HepG2 (cell line): ENCODE data around the gene DPM1. TPM values are rescaled to one million over a fixed set of nuclear protein-coding genes. Genes with fewer than 3 reads are reported as not detected.

Experiments used
- ATAC-seq: fragments of 200-7000 bp; cut with Tn5 transposase; 3 replicates; pipeline ENCODE4 v1.9.1; 2020; ENCODE audit warnings: mild to moderate bottlenecking, moderate library complexity
- BruUV-seq: library from RNA; stranded (reverse); fragments of 400-500 nt; replicated peaks from 2 replicates; lab custom pipeline; 2021; lab: Mats Ljungman, UMichigan
- CTCF ChIA-PET: fragments of 300-600 bp; formaldehyde crosslinking; extraction: SDS; loops from one replicate; lab custom pipeline; 2021; ENCODE audit warnings: low total read pairs, inconsistent platforms, low intra/inter-chr PET ratio; lab: Yijun Ruan, JAX
- POLR2A ChIA-PET: fragments of 350-600 bp; sonication (Branson Sonifier 250); formaldehyde crosslinking; loops from one replicate; lab custom pipeline; 2020; ENCODE audit warnings: antibody characterized with exemption, inconsistent platforms; lab: Yijun Ruan, JAX
- DNase-seq: peaks from one replicate; pipeline ENCODE4 v3.0.0-alpha.2; 2015; ENCODE audit warnings: low spot score
- FAIRE-seq: peaks from 3 replicates; lab custom pipeline; 2011; peaks lifted over from hg19 to GRCh38; lab: Jason Lieb, UNC
- H2AFZ ChIP-seq: one replicate; pipeline ENCODE4 v1.6.1; 2011; ENCODE audit warnings: low read length, inconsistent platforms
- H3K27ac ChIP-seq: fragments of 300-600 bp; 3 replicates; pipeline ENCODE4 v1.8.0; 2011; ENCODE audit warnings: mixed run types, mild to moderate bottlenecking, mixed read lengths, low read length, inconsistent platforms; ENCODE audit not compliant: insufficient read depth; ENCODE audit errors: extremely low read length
- H3K27me3 ChIP-seq, 2 experiments: fragments of 200-600 bp in 1 of 2; 2 replicates in 1 of 2; 3 replicates in 1 of 2; pipeline versions ENCODE4 v1.6.0 to v1.8.0; 2011; ENCODE audit warnings: low read length in 2 of 2, mild to moderate bottlenecking in 2 of 2, moderate library complexity in 2 of 2, inconsistent platforms in 1 of 2; ENCODE audit not compliant: insufficient read depth in 2 of 2, control insufficient read depth in 1 of 2
- H3K36me3 ChIP-seq, 2 experiments: fragments of 200-600 bp in 1 of 2; replicated peaks in 1 of 2; 2 replicates in 1 of 2; 3 replicates in 1 of 2; pipeline versions ENCODE4 v1.5.1 to v1.8.0; 2011; ENCODE audit warnings: low read length in 2 of 2, inconsistent platforms in 1 of 2; ENCODE audit not compliant: insufficient read depth in 2 of 2, control insufficient read depth in 1 of 2
- H3K4me1 ChIP-seq: 2 replicates; pipeline ENCODE4 v1.5.1; 2012; ENCODE audit warnings: low read length, inconsistent platforms; ENCODE audit not compliant: insufficient read depth
- H3K4me2 ChIP-seq: 2 replicates; pipeline ENCODE4 v1.6.0; 2011; ENCODE audit warnings: low read depth, low read length, inconsistent platforms
- H3K4me3 ChIP-seq, 3 experiments: fragments of 200-600 bp in 1 of 3; sonication (generic), shearing (Covaris generic) in 1 of 3; replicated peaks in 1 of 3; 2 replicates each; pipeline ENCODE4 v1.5.1; 2011 to 2016; ENCODE audit warnings: low read length in 3 of 3, inconsistent platforms in 2 of 3, low read depth in 2 of 3, mild to moderate bottlenecking in 2 of 3, control low read depth in 1 of 3, mixed read lengths in 1 of 3; ENCODE audit not compliant: insufficient read depth in 1 of 3
- H3K79me2 ChIP-seq: one replicate; pipeline ENCODE4 v1.6.1; 2011; ENCODE audit warnings: low read length, inconsistent platforms; ENCODE audit not compliant: insufficient read depth
- H3K9ac ChIP-seq: 2 replicates; pipeline ENCODE4 v1.6.0; 2011; ENCODE audit warnings: mild to moderate bottlenecking, low read depth, low read length, inconsistent platforms; ENCODE audit not compliant: insufficient read depth
- H3K9me3 ChIP-seq: 2 replicates; pipeline ENCODE4 v1.5.1; 2012; ENCODE audit warnings: mild to moderate bottlenecking, low read length
- H4K20me1 ChIP-seq: 2 replicates; pipeline ENCODE4 v1.6.0; 2011; ENCODE audit warnings: inconsistent platforms, mild to moderate bottlenecking, low read length, moderate library complexity; ENCODE audit not compliant: insufficient read depth
- EZH2 ChIP-seq: conservative IDR thresholded peaks from 2 replicates; pipeline ENCODE4 v1.6.1; 2012; ENCODE audit warnings: mild to moderate bottlenecking, low read depth, low read length, moderate library complexity
- NAIF1 ChIP-seq: sonication (generic); formaldehyde crosslinking; IDR thresholded peaks from 2 replicates; pipeline ENCODE4 v1.5.0; 2020; ENCODE audit warnings: mild to moderate bottlenecking, missing genetic modification reagents, borderline replicate concordance
- NFYB ChIP-seq: sonication (generic); formaldehyde crosslinking; IDR thresholded peaks from 2 replicates; pipeline ENCODE4 v1.4.0; 2020; ENCODE audit warnings: missing genetic modification reagents
- NFYC ChIP-seq: IDR thresholded peaks from 2 replicates; pipeline ENCODE4 v1.6.1; 2016; ENCODE audit warnings: missing genetic modification reagents, missing compliant biosample characterization
- RBAK ChIP-seq: sonication (generic); formaldehyde crosslinking; IDR thresholded peaks from 2 replicates; pipeline ENCODE4 v1.5.1; 2020; ENCODE audit warnings: mild to moderate bottlenecking, missing genetic modification reagents
- XRCC5 ChIP-seq: fragments of 200-400 bp; formaldehyde crosslinking; optimal IDR thresholded peaks from 2 replicates; pipeline ENCODE3; 2017; ENCODE audit warnings: mild to moderate bottlenecking, low read length
- WGBS: methylation state at CpG from one replicate; pipeline ENCODE4 v1.1.6; 2017; ENCODE audit warnings: low lambda C conversion rate; 5-methylcytosine and 5-hydroxymethylcytosine counted together
- in situ Hi-C: cut with HindIII; loops from 2 replicates; pipeline ENCODE4 v1.10.0; 2017; ENCODE audit warnings: low pct_unique_long_range_greater_than_20kb; ENCODE audit not compliant: extremely low pct_ligation_motif_present
- intact Hi-C: fragments of 100-400 bp; cut with micrococcal nuclease; formaldehyde crosslinking; loops from one replicate; pipeline ENCODE4 v1.10.0; 2022; ENCODE audit not compliant: unreplicated experiment
- polyA plus RNA-seq, 8 experiments: library from polyadenylated mRNA; depleted of rRNA in 3 of 8; stranded (reverse) in 7 of 8; unstranded in 1 of 8; fragments of >200 nt; fragmentation: Illumina TruSeq in 4 of 8; extraction: Trizol in 4 of 8; gene quantifications; 2 replicates each; pipeline versions ENCODE4 v1.2.1 to v1.2.3, GENCODE V29; 2011 to 2016; ENCODE audit warnings: low read depth in 4 of 8, missing spikeins in 1 of 8, mixed read lengths in 1 of 8; ENCODE audit not compliant: insufficient read depth in 1 of 8
- total RNA-seq, 5 experiments: library from RNA; depleted of rRNA; stranded (reverse); fragments of >200 nt; fragmentation: Illumina TruSeq; extraction: Trizol; gene quantifications; 2 replicates each; pipeline ENCODE4 v1.2.3, GENCODE V29; 2016; ENCODE audit warnings: low read depth in 1 of 5
- TF ChIP-seq, protein P1 (sequence below): IDR thresholded peaks from 2 replicates; pipeline ENCODE4 v1.6.1; 2016
- TF ChIP-seq, protein P2 (sequence below): sonication (generic); formaldehyde crosslinking; IDR thresholded peaks from 2 replicates; pipeline ENCODE4 v1.4.0; 2020; ENCODE audit warnings: missing genetic modification reagents, borderline replicate concordance
- TF ChIP-seq, protein P3 (sequence below): sonication (generic); formaldehyde crosslinking; IDR thresholded peaks from 2 replicates; pipeline ENCODE4 v1.4.0; 2020; ENCODE audit warnings: missing genetic modification reagents, mild to moderate bottlenecking, borderline replicate concordance
- TF ChIP-seq, protein P4 (sequence below): sonication (generic); formaldehyde crosslinking; IDR thresholded peaks from 2 replicates; pipeline ENCODE4 v1.4.0; 2020; ENCODE audit warnings: missing genetic modification reagents, borderline replicate concordance

Gene DPM1
- total and polyA plus RNA-seq, 2 of the 13 experiments (the other 11 are each of a cell fraction or from before 2014, with no cell fraction given): 83.2 to 161 TPM

DNA sequence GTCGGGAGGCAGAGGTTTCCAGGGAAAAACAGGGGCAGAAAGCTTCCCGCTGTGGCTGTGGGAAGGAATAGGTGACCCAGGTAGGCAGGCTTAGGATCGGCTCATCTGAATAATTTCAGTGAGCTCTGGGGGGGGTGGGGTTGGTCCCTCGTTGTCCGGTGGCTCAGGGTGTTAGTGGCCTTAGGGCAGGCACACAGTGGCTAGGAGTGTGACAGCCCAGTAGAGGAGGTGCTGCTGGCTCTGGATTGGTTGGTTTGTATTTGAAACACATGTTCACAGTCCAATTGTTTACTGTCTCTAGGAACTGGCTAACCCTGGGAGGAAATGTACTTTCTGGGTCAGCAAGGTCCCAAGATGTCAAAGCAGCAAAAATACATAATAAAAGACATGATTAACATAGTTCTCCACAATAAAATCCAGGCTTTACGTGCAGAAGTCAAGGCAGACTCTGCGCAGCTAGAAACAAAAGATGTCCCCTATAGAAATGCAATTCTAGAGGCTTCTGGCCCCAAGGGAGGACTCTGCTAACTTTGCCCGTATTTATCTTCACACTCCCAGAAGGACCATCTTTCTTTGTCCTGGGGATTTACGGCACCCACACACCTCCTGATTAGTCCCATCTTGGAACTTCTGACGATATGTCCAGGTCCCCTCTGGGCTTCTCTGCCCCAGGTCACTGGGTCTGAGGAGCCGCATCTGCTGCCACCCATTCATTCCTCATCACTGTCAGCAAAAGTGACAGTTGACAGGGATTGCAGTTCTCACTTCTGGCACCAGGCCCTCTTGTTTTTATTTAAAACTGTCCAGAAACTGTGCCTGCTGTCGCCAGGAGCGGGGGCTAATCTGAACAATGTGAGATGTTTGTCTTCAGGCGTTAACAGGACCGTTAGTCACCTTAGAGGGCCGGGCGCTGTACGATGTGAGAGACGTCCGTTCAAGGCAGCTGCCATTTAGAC is 19.0 kb upstream of the DPM1 start:
- Histone ChIP-seq H3K27ac (no peak overlapping the region), H3K79me2 (no peaks in the 10 kb centered on the region), H2AFZ (no peak overlapping the region), H3K4me3 (no peak overlapping the region), H3K27me3 (peaks cover 9 to 69% of the 10 kb centered on the region in 2 experiments; a peak in 4 of 5 replicates), H3K4me1 (peaks cover 26% of the 10 kb centered on the region), H3K36me3 (no peaks in the 10 kb centered on the region), H4K20me1 (no peaks in the 10 kb centered on the region), H3K9me3 (no peaks in the 10 kb centered on the region), H3K9ac (no peak overlapping the region), H3K4me2 (peak overlapping the region; percentile 13; the same call in 1 of the 2 replicates)
- ATAC-seq: peak; percentile 12; the same call in 2 of the 3 replicates
- ChIA-PET POLR2A (interaction anchor here (0.7 kb wide), 1 partner anchor 19 kb away, joined by 3 read pairs; the partner anchor contains the start of genes DPM1 and MOCS3), CTCF (no interaction called here)
- no TSS peak for BruUV-seq
- DNase-seq: no peak
- in situ Hi-C loops: loop anchor here (25.0 kb wide), 2 partner anchors 610 to 1110 kb away; no protein-coding TSS in a partner anchor
- FAIRE-seq: no peak
- 34% methylated on average over 20 of the region's 20 CpGs for WGBS
- intact Hi-C loops: no loop called here
- TF ChIP-seq, protein P1, sequence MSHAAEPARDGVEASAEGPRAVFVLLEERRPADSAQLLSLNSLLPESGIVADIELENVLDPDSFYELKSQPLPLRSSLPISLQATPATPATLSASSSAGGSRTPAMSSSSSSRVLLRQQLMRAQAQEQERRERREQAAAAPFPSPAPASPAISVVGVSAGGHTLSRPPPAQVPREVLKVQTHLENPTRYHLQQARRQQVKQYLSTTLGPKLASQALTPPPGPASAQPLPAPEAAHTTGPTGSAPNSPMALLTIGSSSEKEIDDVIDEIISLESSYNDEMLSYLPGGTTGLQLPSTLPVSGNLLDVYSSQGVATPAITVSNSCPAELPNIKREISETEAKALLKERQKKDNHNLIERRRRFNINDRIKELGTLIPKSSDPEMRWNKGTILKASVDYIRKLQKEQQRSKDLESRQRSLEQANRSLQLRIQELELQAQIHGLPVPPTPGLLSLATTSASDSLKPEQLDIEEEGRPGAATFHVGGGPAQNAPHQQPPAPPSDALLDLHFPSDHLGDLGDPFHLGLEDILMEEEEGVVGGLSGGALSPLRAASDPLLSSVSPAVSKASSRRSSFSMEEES (CRISPR knock-in tag): no peak
- TF ChIP-seq, protein P2, sequence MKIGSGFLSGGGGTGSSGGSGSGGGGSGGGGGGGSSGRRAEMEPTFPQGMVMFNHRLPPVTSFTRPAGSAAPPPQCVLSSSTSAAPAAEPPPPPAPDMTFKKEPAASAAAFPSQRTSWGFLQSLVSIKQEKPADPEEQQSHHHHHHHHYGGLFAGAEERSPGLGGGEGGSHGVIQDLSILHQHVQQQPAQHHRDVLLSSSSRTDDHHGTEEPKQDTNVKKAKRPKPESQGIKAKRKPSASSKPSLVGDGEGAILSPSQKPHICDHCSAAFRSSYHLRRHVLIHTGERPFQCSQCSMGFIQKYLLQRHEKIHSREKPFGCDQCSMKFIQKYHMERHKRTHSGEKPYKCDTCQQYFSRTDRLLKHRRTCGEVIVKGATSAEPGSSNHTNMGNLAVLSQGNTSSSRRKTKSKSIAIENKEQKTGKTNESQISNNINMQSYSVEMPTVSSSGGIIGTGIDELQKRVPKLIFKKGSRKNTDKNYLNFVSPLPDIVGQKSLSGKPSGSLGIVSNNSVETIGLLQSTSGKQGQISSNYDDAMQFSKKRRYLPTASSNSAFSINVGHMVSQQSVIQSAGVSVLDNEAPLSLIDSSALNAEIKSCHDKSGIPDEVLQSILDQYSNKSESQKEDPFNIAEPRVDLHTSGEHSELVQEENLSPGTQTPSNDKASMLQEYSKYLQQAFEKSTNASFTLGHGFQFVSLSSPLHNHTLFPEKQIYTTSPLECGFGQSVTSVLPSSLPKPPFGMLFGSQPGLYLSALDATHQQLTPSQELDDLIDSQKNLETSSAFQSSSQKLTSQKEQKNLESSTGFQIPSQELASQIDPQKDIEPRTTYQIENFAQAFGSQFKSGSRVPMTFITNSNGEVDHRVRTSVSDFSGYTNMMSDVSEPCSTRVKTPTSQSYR: no peak
- TF ChIP-seq NFYB (CRISPR knock-in tag) (peak; percentile 15; the same call in 1 of the 2 replicates), XRCC5 (peak; percentile 17), RBAK (CRISPR knock-in tag) (peak; percentile 70; the same call in 1 of the 2 replicates), NAIF1 (CRISPR knock-in tag) (no peak), NFYC (peak; percentile 20; the same call in 1 of the 2 replicates), EZH2 (0 out of 2 replicates have a peak, but pooled peaks have one; percentile 35)
- TF ChIP-seq, protein P3, sequence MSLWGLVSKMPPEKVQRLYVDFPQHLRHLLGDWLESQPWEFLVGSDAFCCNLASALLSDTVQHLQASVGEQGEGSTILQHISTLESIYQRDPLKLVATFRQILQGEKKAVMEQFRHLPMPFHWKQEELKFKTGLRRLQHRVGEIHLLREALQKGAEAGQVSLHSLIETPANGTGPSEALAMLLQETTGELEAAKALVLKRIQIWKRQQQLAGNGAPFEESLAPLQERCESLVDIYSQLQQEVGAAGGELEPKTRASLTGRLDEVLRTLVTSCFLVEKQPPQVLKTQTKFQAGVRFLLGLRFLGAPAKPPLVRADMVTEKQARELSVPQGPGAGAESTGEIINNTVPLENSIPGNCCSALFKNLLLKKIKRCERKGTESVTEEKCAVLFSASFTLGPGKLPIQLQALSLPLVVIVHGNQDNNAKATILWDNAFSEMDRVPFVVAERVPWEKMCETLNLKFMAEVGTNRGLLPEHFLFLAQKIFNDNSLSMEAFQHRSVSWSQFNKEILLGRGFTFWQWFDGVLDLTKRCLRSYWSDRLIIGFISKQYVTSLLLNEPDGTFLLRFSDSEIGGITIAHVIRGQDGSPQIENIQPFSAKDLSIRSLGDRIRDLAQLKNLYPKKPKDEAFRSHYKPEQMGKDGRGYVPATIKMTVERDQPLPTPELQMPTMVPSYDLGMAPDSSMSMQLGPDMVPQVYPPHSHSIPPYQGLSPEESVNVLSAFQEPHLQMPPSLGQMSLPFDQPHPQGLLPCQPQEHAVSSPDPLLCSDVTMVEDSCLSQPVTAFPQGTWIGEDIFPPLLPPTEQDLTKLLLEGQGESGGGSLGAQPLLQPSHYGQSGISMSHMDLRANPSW (CRISPR knock-in tag): no peak
- TF ChIP-seq, protein P4, sequence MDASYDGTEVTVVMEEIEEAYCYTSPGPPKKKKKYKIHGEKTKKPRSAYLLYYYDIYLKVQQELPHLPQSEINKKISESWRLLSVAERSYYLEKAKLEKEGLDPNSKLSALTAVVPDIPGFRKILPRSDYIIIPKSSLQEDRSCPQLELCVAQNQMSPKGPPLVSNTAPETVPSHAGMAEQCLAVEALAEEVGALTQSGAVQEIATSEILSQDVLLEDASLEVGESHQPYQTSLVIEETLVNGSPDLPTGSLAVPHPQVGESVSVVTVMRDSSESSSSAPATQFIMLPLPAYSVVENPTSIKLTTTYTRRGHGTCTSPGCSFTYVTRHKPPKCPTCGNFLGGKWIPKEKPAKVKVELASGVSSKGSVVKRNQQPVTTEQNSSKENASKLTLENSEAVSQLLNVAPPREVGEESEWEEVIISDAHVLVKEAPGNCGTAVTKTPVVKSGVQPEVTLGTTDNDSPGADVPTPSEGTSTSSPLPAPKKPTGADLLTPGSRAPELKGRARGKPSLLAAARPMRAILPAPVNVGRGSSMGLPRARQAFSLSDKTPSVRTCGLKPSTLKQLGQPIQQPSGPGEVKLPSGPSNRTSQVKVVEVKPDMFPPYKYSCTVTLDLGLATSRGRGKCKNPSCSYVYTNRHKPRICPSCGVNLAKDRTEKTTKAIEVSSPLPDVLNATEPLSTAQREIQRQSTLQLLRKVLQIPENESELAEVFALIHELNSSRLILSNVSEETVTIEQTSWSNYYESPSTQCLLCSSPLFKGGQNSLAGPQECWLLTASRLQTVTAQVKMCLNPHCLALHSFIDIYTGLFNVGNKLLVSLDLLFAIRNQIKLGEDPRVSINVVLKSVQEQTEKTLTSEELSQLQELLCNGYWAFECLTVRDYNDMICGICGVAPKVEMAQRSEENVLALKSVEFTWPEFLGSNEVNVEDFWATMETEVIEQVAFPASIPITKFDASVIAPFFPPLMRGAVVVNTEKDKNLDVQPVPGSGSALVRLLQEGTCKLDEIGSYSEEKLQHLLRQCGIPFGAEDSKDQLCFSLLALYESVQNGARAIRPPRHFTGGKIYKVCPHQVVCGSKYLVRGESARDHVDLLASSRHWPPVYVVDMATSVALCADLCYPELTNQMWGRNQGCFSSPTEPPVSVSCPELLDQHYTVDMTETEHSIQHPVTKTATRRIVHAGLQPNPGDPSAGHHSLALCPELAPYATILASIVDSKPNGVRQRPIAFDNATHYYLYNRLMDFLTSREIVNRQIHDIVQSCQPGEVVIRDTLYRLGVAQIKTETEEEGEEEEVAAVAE: no peak
